GM18907 (cell line): ENCODE data around the gene FRY.
"Not testable (repeated sequence)": the region's sequence is repeated elsewhere in the genome, so short reads cannot be mapped to it uniquely, and the experiment has no call there.

Experiments
- ATAC-seq: cut with Tn5 transposase; IDR thresholded peaks from one replicate; pipeline ENCODE4 v1.9.1; 2021; ENCODE audit warnings: mild to moderate bottlenecking, moderate library complexity; ENCODE audit not compliant: unreplicated experiment

The FRY gene

GRCh38 chr13:32040052-32040642 lies 8.6 kb downstream of the FRY start:
- no peak for ATAC-seq

DNA sequence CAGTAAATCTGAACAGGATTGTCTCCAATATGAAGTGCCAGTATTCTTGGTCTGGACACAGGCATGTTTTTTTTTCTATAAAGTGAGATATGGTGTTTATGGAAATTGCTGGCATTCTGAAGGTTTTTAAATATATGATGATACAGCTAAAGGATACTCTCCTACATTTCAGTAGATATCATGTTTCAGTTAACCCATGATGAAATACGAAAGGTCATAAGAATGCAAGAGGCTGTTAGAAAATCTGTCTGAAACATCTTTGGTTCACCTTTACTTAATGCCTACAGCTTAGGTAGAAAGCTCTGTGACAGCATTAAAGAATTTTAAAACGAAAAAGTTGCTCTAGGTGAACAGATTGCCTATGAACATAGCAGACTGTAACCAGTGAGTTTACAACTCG lies 9.1 kb downstream of the FRY start:
- no peak for ATAC-seq

DNA sequence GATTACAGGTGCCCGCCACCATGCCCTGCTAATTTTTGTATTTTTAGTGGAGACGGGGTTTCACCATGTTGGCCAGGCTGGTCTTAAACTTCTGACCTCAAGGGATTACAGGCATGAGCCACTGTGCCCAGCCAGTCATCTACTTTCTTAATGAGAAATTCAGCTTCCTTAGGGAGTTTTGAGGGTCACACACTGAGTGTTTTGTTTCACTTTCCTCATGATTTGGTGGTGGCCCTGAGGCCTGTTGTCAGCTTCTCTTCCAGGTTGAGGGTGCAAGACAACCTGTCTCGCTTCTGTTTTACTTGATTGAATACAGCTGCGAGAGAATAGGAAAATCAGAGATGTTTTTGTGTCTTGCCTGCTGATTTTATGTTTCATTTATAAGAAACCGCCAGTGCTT lies 9.9 kb downstream of the FRY start:
- ATAC-seq = peak; percentile 76

- no peak for ATAC-seq
These were observed 11.0 kb downstream of the FRY start for GRCh38 chr13:32042551-32042950.

- no peak for ATAC-seq
These were observed 12.9 kb downstream of the FRY start for GRCh38 chr13:32044446-32044845.

- ATAC-seq = no peak
These were observed 14.0 kb downstream of the FRY start for GRCh38 chr13:32045537-32045936.

DNA sequence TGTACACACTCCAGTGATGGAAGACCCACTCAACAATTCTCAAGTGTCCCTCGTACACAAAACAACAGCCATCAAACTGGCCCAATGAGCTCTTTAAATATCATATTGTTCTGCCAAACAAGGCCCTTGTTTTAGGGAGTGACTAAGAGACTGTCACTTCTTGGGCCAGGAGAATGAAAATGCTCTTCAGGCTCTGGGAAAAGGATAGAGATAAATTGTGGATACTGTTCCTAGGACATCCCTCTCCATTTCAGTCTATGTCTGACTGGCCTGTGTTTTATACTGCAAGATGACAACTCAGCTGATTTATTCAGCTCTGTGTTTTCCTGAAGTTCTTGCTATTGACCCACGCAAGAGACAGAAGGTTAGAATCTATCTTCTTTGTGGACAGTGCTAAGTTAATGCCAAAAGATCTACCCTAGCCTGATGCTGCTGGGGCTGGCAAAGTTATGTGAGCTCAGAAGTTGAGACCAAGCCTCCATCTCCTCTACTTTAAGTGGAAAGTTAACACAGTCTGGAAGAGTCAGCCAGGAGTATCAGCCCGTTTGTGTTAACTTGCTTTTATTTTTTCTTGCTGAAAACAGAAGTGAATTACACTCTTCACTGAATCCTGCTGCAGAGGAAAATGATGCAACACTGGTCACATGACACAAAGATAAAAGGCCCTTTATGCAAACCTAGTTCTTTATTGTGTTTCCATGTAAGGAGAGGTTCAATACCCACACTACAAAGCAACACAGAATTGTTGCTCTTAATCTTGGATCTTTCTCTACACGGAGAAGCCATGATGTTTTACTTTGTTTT lies 14.6 kb downstream of the FRY start:
- ATAC-seq = no peak

GRCh38 chr13:32047088-32047487 lies 15.5 kb downstream of the FRY start:
- ATAC-seq = no peak

DNA sequence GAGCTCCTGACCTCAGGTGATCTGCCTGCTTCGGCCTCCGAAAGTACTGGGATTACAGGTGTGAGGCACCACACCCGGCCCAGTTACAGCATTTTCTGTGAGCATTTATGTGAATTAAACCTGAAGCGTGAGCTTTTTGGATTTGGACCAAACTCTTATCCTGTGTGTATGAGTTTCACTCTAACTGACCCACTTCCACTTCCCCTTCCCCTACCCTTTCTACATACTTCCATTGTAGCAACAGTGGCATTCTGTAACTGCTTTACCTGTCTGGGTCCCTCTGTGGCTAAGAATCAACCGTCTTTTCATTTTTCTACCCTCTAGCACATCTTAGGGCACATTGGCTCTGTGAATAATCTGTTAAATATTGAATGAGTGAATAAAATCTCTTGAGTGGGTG lies 16.2 kb downstream of the FRY start:
- ATAC-seq = no peak

GRCh38 chr13:32048816-32049215 lies 17.2 kb downstream of the FRY start:
- ATAC-seq = no peak

- no peak for ATAC-seq
These were observed 19.6 kb downstream of the FRY start for GRCh38 chr13:32051156-32051555.

- no peak for ATAC-seq
These were observed 24.7 kb downstream of the FRY start for GRCh38 chr13:32056316-32056715.

- not testable (repeated sequence) for ATAC-seq
These were observed 25.8 kb downstream of the FRY start for GRCh38 chr13:32057325-32057724.

- ATAC-seq = no peak
These were observed 28.0 kb downstream of the FRY start for GRCh38 chr13:32059511-32059984.

DNA sequence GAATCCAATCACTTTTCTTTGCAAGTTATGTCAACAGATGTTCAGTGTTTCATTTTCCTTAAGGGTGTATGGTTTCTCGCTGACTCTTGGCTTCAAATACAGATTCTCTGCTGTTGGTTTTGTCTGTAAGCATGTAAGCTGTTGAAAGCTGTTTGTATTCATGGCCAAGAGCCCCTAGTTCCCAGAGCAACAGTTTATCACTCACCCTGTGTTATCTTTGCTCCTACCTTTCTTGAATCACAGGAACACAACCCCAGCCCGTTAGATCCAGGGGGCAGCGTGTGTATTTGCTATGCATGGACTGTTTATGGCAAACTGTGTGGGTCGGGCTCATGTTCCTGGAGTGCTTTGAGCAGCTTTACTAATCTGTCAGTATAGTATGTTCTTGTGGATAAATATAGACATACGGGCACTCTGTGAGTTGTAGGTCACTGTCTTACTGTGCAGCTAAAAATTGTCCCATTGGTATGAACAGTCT lies 28.9 kb downstream of the FRY start:
- ATAC-seq = no peak

DNA sequence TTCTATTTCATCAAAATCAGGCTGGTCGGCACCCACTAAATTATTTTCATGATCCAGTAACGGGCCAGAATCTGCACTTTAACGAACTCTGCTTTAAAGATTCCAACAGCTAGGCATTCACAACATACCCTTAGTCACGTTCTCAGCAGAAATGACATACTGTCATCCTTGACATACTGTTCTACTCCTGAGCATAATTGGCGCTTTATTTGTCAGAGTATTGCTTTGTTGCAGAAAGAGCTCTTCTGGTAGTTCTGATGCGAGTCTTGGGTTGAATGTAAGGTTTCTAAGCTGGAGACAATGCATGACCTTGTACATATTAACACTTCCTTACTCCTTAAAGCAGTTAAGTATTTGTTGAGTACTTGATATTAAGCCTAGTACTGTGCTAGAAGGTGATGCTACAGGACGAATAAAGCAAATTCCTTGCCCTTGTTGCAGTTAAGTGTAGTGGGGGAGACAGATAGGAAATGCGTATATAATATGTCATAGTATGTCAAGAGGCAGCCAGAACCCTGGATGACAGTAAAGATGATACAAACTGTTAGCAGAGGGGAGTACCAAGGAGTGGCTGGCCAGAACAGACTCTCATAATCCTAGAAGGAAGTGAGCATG lies 32.2 kb downstream of the FRY start:
- no peak for ATAC-seq

DNA sequence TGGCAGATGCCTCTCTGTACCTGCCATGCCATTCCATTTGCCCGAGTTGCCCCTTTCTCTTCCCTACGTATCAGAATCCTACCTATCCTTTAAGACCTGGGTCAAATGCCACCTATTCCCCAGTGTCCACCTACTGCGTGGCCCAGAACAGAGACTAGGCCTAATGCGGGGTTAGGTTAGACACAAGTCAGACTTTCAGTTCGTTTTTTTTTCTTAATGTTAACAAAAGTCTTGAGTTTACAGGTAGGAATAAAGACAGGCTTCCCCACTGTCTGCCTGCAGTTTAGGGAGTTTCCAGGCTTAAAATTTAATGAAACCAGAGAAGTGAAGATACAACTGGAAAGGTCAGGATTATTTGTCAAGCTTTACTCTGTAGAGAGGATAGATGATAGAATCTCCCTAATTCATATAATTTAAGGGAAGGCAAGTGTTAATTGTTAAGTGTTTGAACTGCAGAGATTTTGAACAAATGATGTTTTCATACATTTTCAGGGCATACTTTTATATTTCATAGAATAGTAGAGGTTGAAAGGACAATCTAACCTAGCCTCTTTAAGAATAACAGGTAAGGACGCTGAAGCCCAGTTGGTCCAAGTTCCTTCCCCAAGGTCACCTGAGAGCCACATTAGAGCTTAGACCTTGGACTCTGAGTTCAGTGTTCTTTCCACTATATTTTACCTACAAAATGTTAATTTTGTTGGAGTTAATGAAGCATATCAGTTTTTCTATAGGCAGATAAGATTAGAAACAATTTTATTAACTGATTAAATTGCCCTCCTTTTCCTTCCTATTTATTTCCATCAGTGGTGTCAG lies 35.8 kb downstream of the FRY start:
- no peak for ATAC-seq

DNA sequence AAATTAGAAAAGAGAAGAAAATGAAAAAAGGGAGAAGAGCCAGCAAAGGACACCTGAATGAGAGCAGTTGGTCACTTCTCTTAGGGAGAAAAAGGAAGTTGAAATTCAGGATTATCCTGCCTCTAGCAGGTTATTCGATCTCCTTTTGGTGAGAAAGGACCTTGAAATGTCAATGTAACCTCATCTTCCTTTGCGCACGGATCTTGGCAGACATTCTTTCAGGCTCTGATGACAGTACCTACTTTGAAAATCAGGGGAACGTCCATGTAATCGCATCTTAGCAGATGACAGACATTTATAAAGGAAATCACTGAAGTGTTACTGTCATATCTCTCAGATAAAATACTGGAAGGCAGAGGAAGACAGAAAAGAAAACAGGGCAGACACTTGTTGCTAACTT lies 36.7 kb downstream of the FRY start:
- ATAC-seq = no peak

GRCh38 chr13:32073180-32073864 lies 41.7 kb downstream of the FRY start:
- ATAC-seq = no peak

DNA sequence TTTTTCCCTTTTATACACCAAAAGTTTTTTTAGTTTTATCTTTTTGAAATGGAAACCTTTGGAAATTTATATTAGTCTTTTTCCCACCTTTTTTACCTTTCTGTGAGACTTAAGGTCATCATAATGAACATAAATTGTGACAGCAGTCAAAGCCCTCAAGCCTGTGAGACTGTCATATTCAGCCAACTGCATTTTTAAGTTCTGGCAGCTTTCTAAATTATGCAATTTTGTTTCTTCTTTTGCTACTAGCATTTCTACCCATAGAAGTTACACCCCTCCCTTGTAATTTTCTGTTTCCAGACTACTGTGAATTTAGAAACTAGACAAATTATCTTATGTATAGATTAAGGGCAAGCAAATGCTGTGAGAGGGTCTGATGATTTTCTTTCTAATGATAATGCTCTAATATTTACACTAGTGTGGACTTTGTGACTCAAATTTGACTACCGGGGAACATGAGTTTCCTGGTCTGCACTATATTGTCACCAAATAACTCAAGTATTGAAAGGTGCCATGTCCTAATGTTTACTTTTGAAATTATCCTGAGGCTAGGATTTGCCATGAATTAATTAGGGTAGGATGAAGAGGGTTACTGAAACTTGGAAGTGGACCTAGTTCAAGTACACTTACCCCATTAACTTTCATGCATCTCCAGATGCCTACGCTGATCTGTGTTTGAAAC lies 43.7 kb downstream of the FRY start:
- ATAC-seq = no peak
